SK-N-SH (cell line): Measurements from ENCODE around the gene CELA3A.
"Not testable (repeated sequence)": the region's sequence is repeated elsewhere in the genome, so short reads cannot be mapped to it uniquely, and the experiment has no call there.

ENCODE experiments used
- CHD2 ChIP-seq: fragments of 150-350 bp; IDR thresholded peaks from 2 replicates; pipeline ENCODE4 v1.6.1; 2018; ENCODE audit warnings: low read length; ENCODE audit not compliant: partially characterized antibody
- CTCF ChIP-seq: fragments of 200-600 bp; sonication (generic); IDR thresholded peaks from 2 replicates; pipeline ENCODE4 v1.6.1; 2017; ENCODE audit warnings: antibody characterized with exemption, mild to moderate bottlenecking, moderate library complexity
- MXI1 ChIP-seq: IDR thresholded peaks from 2 replicates; pipeline ENCODE4 v1.6.1; 2012; ENCODE audit warnings: mild to moderate bottlenecking, low read depth, low read length, improper control_type of control experiment
- PBX3 ChIP-seq: IDR thresholded peaks from 2 replicates; pipeline ENCODE4; 2012
- POLR2AphosphoS5 ChIP-seq: IDR thresholded peaks from 2 replicates; pipeline ENCODE4 v1.6.1; 2012; ENCODE audit warnings: low read depth, low read length
- REST ChIP-seq: IDR thresholded peaks from 2 replicates; pipeline ENCODE4 v1.6.1; 2012; ENCODE audit warnings: mild to moderate bottlenecking, low read depth, low read length, moderate library complexity
- RFX5 ChIP-seq: IDR thresholded peaks from 2 replicates; pipeline ENCODE4 v1.6.1; 2012; ENCODE audit warnings: mild to moderate bottlenecking, improper control_type of control experiment, low read length
- SIN3A ChIP-seq: IDR thresholded peaks from 2 replicates; pipeline ENCODE4 v1.6.1; 2012; ENCODE audit warnings: low read depth, mild to moderate bottlenecking, low read length, moderate library complexity, borderline replicate concordance
- TAF1 ChIP-seq: IDR thresholded peaks from 2 replicates; pipeline ENCODE4 v1.6.1; 2012; ENCODE audit warnings: low read depth, mild to moderate bottlenecking, low read length, moderate library complexity, borderline replicate concordance
- TEAD4 ChIP-seq: IDR thresholded peaks from 2 replicates; pipeline ENCODE4 v1.4.0; 2012; ENCODE audit warnings: mild to moderate bottlenecking, borderline replicate concordance; ENCODE audit not compliant: insufficient read depth
- USF2 ChIP-seq: fragments of 150-350 bp; IDR thresholded peaks from 2 replicates; pipeline ENCODE4 v1.6.1; 2017; ENCODE audit warnings: antibody characterized with exemption, low read length, low read depth, borderline replicate concordance

- TF ChIP-seq RFX5, POLR2AphosphoS5, SIN3A, MXI1, CTCF, PBX3, CHD2, REST, USF2, TAF1, TEAD4: not testable (repeated sequence)
Observed at GRCh38 chr1:22002875-22003274, 1.4 kb downstream of the CELA3A start.
